Brain microvascular endothelial cell (primary cell): ENCODE measurements around the gene COL3A1.

Experiments used
- DNase-seq: peaks from one replicate; pipeline ENCODE4 v3.0.0-alpha.2; 2020
- H3K27ac ChIP-seq: fragments of 250-450 bp; sonication (Bioruptor Pico); 2 replicates; pipeline ENCODE4 v1.5.1; 2020; ENCODE audit warnings: mild to moderate bottlenecking, moderate library complexity
- H3K27me3 ChIP-seq: fragments of 250-450 bp; sonication (Bioruptor Pico); replicated peaks from 2 replicates; pipeline ENCODE4 v1.5.1; 2020; ENCODE audit warnings: mild to moderate bottlenecking
- H3K36me3 ChIP-seq: fragments of 250-450 bp; sonication (Bioruptor Pico); replicated peaks from 2 replicates; pipeline ENCODE4 v1.5.1; 2020; ENCODE audit warnings: mild to moderate bottlenecking
- H3K4me3 ChIP-seq: 2 replicates; pipeline ENCODE4 v1.5.1; 2011; ENCODE audit warnings: low read depth, mild to moderate bottlenecking, control low read depth, low read length, moderate library complexity
- CTCF ChIP-seq: IDR thresholded peaks from 2 replicates; pipeline ENCODE4 v1.5.1; 2011; ENCODE audit warnings: low read depth, mild to moderate bottlenecking, moderate library complexity, low read length, control low read depth, inconsistent platforms; ENCODE audit errors: missing control alignments
- in situ Hi-C: cut with HindIII; loops from 2 replicates; pipeline ENCODE4 v1.10.0; 2017; ENCODE audit warnings: low sequenced_read_pairs, low pct_ligation_motif_present

Gene COL3A1

GRCh38 chr2:189046320-189046719 is 72.1 kb downstream of the COL3A1 start:
- TF ChIP-seq CTCF, result no peak
- Histone ChIP-seq H3K4me3 (no peak overlapping the region), H3K27ac (no peak overlapping the region), H3K36me3 (peaks cover 70% of the 10 kb centered on the region), H3K27me3 (no peaks in the 10 kb centered on the region)
- in situ Hi-C loops, result no loop called here
- DNase-seq, result no peak

DNA sequence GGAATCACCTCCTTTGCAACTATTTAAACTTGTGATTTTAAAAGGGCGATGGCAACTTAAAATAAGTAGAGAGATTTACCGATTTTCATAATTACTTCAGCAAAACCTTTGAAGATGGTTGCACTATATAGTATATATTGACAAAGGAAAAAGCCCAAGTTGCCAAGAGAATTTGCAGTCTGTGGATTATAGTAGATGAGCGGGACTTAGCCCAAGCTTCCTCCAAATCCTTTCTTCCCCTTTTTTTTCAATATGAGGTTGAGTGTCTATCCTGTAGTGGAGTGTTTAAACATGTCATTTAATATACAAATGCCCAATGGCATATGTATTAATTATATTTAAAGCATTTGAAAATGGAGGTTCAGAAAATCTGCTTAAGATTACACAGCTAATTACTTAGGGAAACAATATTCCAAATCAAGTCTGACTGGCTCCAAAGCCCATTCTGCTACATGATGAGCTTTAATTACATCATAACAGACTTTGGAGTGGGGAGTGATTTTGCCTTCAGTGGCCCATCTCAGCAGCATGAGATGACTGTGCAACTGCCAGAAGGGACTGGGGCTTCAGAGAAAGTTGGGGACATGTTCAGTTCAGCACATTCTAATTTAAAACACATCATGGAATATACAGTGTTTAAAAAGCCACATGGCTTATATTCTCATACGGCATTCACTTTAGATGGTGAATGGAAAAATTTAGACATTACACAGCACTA is 73.2 kb downstream of the COL3A1 start:
- no peak for DNase-seq
- in situ Hi-C loops, result no loop called here
- Histone ChIP-seq H3K27me3 (no peaks in the 10 kb centered on the region), H3K27ac (no peak overlapping the region), H3K4me3 (no peak overlapping the region), H3K36me3 (peaks cover 78% of the 10 kb centered on the region)
- TF ChIP-seq CTCF, result no peak

DNA sequence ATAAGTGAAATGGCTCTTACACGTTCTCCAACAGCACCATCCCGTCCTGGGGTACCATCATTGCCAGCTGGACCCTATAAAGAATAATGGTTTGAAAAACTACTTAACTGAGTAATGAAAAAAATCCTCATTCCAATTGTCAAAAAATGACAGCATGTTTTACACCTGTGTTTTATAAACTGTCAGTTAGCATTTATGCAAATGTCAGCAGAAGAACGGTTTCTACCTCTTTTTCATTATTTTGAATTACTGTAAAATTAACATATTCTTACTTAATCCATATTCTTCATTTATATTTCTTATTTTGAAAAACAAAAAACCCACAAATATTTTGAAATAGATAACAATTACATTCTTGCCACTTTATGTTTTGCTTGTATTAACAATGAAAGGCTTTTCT is 74.0 kb downstream of the COL3A1 start:
- H3K27ac ChIP-seq, result no peak overlapping the region
- in situ Hi-C loops, result no loop called here
- no peak for TF ChIP-seq CTCF
- H3K4me3 ChIP-seq, result no peak overlapping the region
- H3K27me3 ChIP-seq, result no peaks in the 10 kb centered on the region
- DNase-seq, result no peak
- H3K36me3 ChIP-seq, result peaks cover 76% of the 10 kb centered on the region

- in situ Hi-C loops, result no loop called here
- Histone ChIP-seq H3K4me3 (no peak overlapping the region), H3K27me3 (no peaks in the 10 kb centered on the region), H3K27ac (peak overlapping the region; percentile 39), H3K36me3 (peaks cover 76% of the 10 kb centered on the region)
- DNase-seq, result no peak
- no peak for TF ChIP-seq CTCF
Observed at GRCh38 chr2:189049709-189050164, 75.6 kb downstream of the COL3A1 start.

GRCh38 chr2:189050165-189050712 is 76.1 kb downstream of the COL3A1 start:
- H3K4me3 ChIP-seq, result no peak overlapping the region
- no peaks in the 10 kb centered on the region for H3K27me3 ChIP-seq
- H3K36me3 ChIP-seq, result peaks cover 78% of the 10 kb centered on the region
- in situ Hi-C loops, result no loop called here
- DNase-seq, result no peak
- H3K27ac ChIP-seq, result peak overlapping the region; percentile 30
- no peak for TF ChIP-seq CTCF
